Cerebellar cortex (tissue), 1 donor: ENCODE data around the gene DMRTC2.

Experiments used
- DNase-seq: peaks from one replicate; pipeline ENCODE4 v3.0.0-alpha.2; 2015; ENCODE audit warnings: low spot score

The DMRTC2 gene

GRCh38 chr19:41845001-41845050, at the start of gene DMRTC2:
TSS of gene DMRTC2 (plus strand) at chr19:41845042. CDS start at chr19:41847429, 2,387 bp downstream.
- DNase-seq = no peak

GRCh38 chr19:41796362-41796761, 48.5 kb upstream of the DMRTC2 start, which contains the start of gene CEACAM3:
TSS of gene CEACAM3 (plus strand) at chr19:41796587. CDS start at chr19:41796678, 91 bp downstream.
- no peak for DNase-seq

- DNase-seq = no peak
Measured at GRCh38 chr19:41796901-41797300, 47.9 kb upstream of the DMRTC2 start.

GRCh38 chr19:41799444-41800000, 45.3 kb upstream of the DMRTC2 start:
- no peak for DNase-seq

- no peak for DNase-seq
Measured at GRCh38 chr19:41801031-41801430, 43.8 kb upstream of the DMRTC2 start.

- DNase-seq = no peak
Measured at GRCh38 chr19:41801792-41802211, 43.0 kb upstream of the DMRTC2 start.

GRCh38 chr19:41802770-41803169, 42.1 kb upstream of the DMRTC2 start:
- no peak for DNase-seq

GRCh38 chr19:41804336-41804735, 40.5 kb upstream of the DMRTC2 start:
- no peak for DNase-seq

- DNase-seq = no peak
Measured at GRCh38 chr19:41807176-41807575, 37.7 kb upstream of the DMRTC2 start.

- no peak for DNase-seq
Measured at GRCh38 chr19:41808663-41809566, 35.9 kb upstream of the DMRTC2 start.

GRCh38 chr19:41810301-41810700, 34.5 kb upstream of the DMRTC2 start:
- no peak for DNase-seq

- DNase-seq = no peak
Measured at GRCh38 chr19:41811036-41811435, 33.8 kb upstream of the DMRTC2 start.

GRCh38 chr19:41811981-41812380, 32.9 kb upstream of the DMRTC2 start:
- DNase-seq = no peak

GRCh38 chr19:41813911-41814310, 30.9 kb upstream of the DMRTC2 start:
- no peak for DNase-seq

GRCh38 chr19:41815301-41815700, 29.5 kb upstream of the DMRTC2 start:
- no peak for DNase-seq

GRCh38 chr19:41816761-41817160, 28.1 kb upstream of the DMRTC2 start:
- no peak for DNase-seq

- DNase-seq = peak; percentile 45
Measured at GRCh38 chr19:41821003-41821735, 23.7 kb upstream of the DMRTC2 start.

- no peak for DNase-seq
Measured at GRCh38 chr19:41837981-41838708, 6.7 kb upstream of the DMRTC2 start.

GRCh38 chr19:41839211-41839610, 5.6 kb upstream of the DMRTC2 start:
- DNase-seq = no peak

- DNase-seq = no peak
Measured at GRCh38 chr19:41843371-41843770, 1.5 kb upstream of the DMRTC2 start.

- DNase-seq = no peak
Measured at GRCh38 chr19:41844601-41845000, 241 bp upstream of the DMRTC2 start, which contains the start of gene LYPD4. TSS of gene LYPD4 (minus strand) at chr19:41844683. CDS start at chr19:41839285, 5,398 bp downstream.

- DNase-seq = no peak
Measured at GRCh38 chr19:41845051-41845590, 279 bp downstream of the DMRTC2 start.
